ENCODE measurements around the gene RFPL4AL1.
"Not testable (repeated sequence)": the region's sequence is repeated elsewhere in the genome, so short reads cannot be mapped to it uniquely, and the experiment has no call there.

The RFPL4AL1 gene

DNA sequence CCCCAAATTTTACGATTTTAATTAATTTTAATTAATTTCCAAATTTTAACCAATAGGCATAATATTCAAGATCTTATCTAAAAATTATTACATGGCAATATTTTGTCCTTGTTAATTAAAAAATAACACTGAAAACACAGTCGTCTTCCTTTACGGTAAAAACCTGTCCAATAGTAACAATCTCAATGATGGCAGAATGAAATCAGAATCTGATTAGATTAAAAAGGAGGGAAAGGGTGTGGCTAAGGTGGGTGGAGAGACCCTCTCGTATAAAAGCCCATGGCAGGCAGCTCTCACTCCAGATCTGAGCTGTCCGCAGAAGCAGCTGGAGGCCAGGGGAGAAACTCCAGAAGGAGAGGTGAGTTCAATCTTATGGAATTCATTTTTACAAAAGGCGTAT is at the start of gene RFPL4AL1:
Gene RFPL4AL1, plus strand, starts transcription at position 301 of the 400 bp plus-strand sequence. CDS start 2,687 bp downstream, outside the sequence.
- peaks cover 8 to 10% of the 10 kb centered on the region in 2 donors for H3K9me3 Mint-ChIP-seq
- not testable (repeated sequence) for H3K36me3 Mint-ChIP-seq; H3K4me3 Mint-ChIP-seq; H3K27ac Mint-ChIP-seq; DNase-seq; H3K4me1 Mint-ChIP-seq; ATAC-seq (replicated peaks)
- H3K27me3 Mint-ChIP-seq, result peaks cover 24 to 28% of the 10 kb centered on the region in 2 donors

- Mint-ChIP-seq H3K36me3 (peaks cover 3 to 7% of the 10 kb centered on the region in 2 donors), H3K27me3 (peaks cover 45 to 58% of the 10 kb centered on the region in 2 donors), H3K9me3 (peaks cover 17 to 22% of the 10 kb centered on the region in 2 donors), H3K4me1 (no peaks in the 10 kb centered on the region), H3K4me3 (no peak overlapping the region), H3K27ac (no peak overlapping the region)
- ATAC-seq (replicated peaks), result no peak
- DNase-seq, result no peak
Measured at GRCh38 chr19:55720214-55720746, 48.6 kb upstream of the RFPL4AL1 start.

DNA sequence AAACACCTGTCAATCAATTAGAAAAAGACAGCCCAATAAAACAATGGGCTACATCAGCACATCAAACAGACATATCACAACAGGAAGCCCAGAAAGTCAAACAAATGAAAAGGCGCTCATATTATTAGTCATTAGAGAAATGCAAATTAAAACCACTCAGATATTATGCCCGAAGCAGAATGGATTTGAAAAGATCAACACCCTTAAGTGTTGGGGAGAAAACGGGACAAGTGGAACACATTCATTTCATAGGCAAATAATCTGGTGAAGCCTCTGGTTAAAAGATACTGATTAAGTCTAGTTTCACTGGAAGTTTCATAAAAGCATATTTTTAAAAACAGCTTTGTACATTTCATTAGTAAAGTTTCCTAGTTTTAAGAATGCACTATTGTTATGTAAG is 48.1 kb upstream of the RFPL4AL1 start:
- DNase-seq (no peak), ATAC-seq (replicated peaks) (no peak)
- Mint-ChIP-seq H3K4me1 (no peaks in the 10 kb centered on the region), H3K9me3 (peaks cover 17 to 22% of the 10 kb centered on the region in 2 donors), H3K4me3 (no peak overlapping the region), H3K36me3 (peaks cover 3 to 7% of the 10 kb centered on the region in 2 donors), H3K27me3 (peaks cover 48 to 64% of the 10 kb centered on the region in 2 donors), H3K27ac (no peak overlapping the region)

DNA sequence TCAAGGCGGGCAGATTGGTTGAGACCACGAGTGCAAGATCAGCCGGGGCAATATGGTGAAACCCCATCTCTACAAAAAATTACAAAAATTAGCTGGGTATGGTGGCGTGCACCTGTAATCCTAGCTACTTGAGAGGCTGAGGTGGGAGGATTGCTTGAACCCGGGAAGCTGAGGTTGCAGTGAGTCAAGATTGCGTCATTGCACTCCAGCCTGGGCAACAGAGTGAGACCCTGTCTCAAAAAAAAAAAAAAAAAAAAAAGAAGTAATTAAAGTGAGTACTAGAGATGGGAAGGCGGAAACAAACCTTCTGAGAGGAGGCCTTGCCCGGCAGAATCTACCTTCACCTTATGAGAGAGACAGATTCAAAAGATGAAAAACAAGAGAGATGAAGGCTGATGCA is 45.4 kb upstream of the RFPL4AL1 start:
- H3K9me3 Mint-ChIP-seq, result peaks cover 17 to 22% of the 10 kb centered on the region in 2 donors
- no peak for DNase-seq
- H3K27ac Mint-ChIP-seq, result no peak overlapping the region
- no peaks in the 10 kb centered on the region for H3K4me1 Mint-ChIP-seq
- H3K4me3 Mint-ChIP-seq, result no peak overlapping the region
- peaks cover 3 to 7% of the 10 kb centered on the region in 2 donors for H3K36me3 Mint-ChIP-seq
- no peak for ATAC-seq (replicated peaks)
- peaks cover 37 to 41% of the 10 kb centered on the region in 2 donors for H3K27me3 Mint-ChIP-seq

GRCh38 chr19:55730378-55730777 is 38.5 kb upstream of the RFPL4AL1 start:
- H3K27me3 Mint-ChIP-seq; H3K27ac Mint-ChIP-seq; ATAC-seq (replicated peaks); H3K4me1 Mint-ChIP-seq; DNase-seq; H3K9me3 Mint-ChIP-seq; H3K36me3 Mint-ChIP-seq; H3K4me3 Mint-ChIP-seq: not testable (repeated sequence)

- H3K9me3 Mint-ChIP-seq, result no peaks in the 10 kb centered on the region
- H3K4me3 Mint-ChIP-seq, result no peak within 1 kb of the TSS
- no peaks in the 10 kb centered on the region for H3K36me3 Mint-ChIP-seq
- ATAC-seq (replicated peaks) (no peak), DNase-seq (no peak)
- H3K27ac Mint-ChIP-seq, result no peak within 1 kb of the TSS
- H3K4me1 Mint-ChIP-seq, result no peaks in the 10 kb centered on the region
- peaks cover 4 to 12% of the 10 kb centered on the region in 2 donors for H3K27me3 Mint-ChIP-seq
Measured at GRCh38 chr19:55738302-55738701, 30.6 kb upstream of the RFPL4AL1 start, which contains the start of gene NLRP9. NLRP9 (minus strand) TSS chr19:55738402; CDS start chr19:55738374, 28 bp downstream.

GRCh38 chr19:55750715-55751114 is 18.2 kb upstream of the RFPL4AL1 start:
- no peak overlapping the region for H3K4me3 Mint-ChIP-seq
- H3K9me3 Mint-ChIP-seq, result no peaks in the 10 kb centered on the region
- H3K4me1 Mint-ChIP-seq, result no peaks in the 10 kb centered on the region
- no peak for ATAC-seq (replicated peaks)
- DNase-seq, result no peak
- H3K27ac Mint-ChIP-seq, result no peak overlapping the region
- no peaks in the 10 kb centered on the region for H3K36me3 Mint-ChIP-seq
- peaks cover 8 to 15% of the 10 kb centered on the region in 2 donors for H3K27me3 Mint-ChIP-seq

DNA sequence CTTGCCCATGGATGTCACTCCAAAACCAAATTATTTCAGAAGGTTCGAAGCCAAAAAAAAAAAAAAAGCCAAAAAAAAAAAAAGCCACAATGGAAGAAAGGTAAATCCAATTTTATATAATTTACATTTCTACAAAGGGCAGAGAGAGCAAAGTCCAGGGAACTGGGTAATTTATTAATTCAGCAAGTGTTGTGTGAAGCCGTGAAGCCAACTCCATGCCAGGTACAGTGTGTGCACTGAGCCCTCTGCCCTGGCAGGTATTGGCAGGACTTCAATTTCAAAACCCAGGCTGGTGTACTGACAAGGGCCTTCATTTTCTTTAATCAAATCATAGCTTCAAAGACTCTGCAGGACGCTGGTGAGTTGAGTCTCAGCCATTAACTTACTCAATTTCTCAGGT is 15.5 kb upstream of the RFPL4AL1 start:
- no peak for DNase-seq
- Mint-ChIP-seq H3K36me3 (no peaks in the 10 kb centered on the region), H3K4me3 (no peak overlapping the region), H3K4me1 (no peaks in the 10 kb centered on the region), H3K27ac (no peak overlapping the region), H3K9me3 (peaks cover 0 to 4% of the 10 kb centered on the region in 2 donors), H3K27me3 (peaks cover 17 to 26% of the 10 kb centered on the region in 2 donors)
- ATAC-seq (replicated peaks), result no peak

DNA sequence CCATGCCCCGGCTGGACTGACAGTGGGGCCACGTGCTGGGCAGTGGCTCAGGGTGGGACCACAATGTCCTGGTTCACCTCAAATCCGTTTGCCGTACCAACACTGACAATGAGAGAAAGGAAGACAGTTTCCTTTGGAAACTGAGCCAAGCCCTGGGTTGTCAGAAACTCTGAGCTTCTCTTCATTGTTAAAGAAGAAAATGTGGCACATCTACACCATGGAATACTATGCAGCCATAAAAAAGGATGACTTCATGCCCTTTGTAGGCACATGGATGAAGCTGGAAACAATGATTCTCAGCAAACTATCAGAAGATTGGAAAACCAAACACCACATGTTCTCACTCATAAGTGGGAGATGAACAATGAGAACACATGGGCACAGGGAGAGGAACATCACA is 12.1 kb upstream of the RFPL4AL1 start:
- not testable (repeated sequence) for H3K36me3 Mint-ChIP-seq; DNase-seq; H3K9me3 Mint-ChIP-seq; H3K4me3 Mint-ChIP-seq; ATAC-seq (replicated peaks); H3K27ac Mint-ChIP-seq; H3K4me1 Mint-ChIP-seq
- peaks cover 22 to 33% of the 10 kb centered on the region in 2 donors for H3K27me3 Mint-ChIP-seq

DNA sequence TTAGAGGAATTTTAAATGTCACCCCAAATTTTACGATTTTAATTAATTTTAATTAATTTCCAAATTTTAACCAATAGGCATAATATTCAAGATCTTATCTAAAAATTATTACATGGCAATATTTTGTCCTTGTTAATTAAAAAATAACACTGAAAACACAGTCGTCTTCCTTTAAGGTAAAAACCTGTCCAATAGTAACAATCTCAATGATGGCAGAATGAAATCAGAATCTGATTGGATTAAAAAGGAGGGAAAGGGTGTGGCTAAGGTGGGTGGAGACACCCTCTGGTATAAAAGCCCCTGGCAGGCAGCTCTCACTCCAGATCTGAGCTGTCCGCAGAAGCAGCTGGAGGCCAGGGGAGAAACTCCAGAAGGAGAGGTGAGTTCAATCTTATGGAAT is 10.1 kb upstream of the RFPL4AL1 start, which contains the start of gene RFPL4A:
Gene RFPL4A, plus strand, starts transcription at position 301 of the 400 bp plus-strand sequence. CDS start 2,704 bp downstream, outside the sequence.
- peaks cover 18 to 24% of the 10 kb centered on the region in 2 donors for H3K27me3 Mint-ChIP-seq
- H3K36me3 Mint-ChIP-seq; H3K4me1 Mint-ChIP-seq; ATAC-seq (replicated peaks); H3K4me3 Mint-ChIP-seq; H3K27ac Mint-ChIP-seq; H3K9me3 Mint-ChIP-seq; DNase-seq: not testable (repeated sequence)

DNA sequence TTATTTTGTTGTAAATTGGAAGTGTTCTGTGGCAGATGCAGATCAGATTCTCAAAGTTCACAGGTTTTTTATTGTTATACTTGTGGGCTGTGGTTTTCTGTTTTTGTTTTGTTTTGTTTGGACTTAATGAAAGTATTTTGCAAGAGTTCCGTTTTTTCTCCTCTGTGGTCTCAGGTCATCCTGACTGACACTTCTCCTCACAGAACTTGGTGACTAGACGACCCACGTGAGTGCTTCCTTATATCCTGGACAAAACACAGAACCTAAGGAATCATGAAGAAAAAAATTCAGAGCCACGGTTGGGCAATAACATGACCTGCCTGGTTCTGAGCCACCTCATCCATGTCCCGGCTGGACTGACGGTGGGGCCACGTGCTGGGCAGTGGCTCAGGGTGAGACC is 2.5 kb upstream of the RFPL4AL1 start:
- H3K27me3 Mint-ChIP-seq, result peaks cover 23 to 24% of the 10 kb centered on the region in 2 donors
- peaks cover 8 to 10% of the 10 kb centered on the region in 2 donors for H3K9me3 Mint-ChIP-seq
- DNase-seq (no peak), ATAC-seq (replicated peaks) (no peak)
- no peak overlapping the region for H3K4me3 Mint-ChIP-seq
- no peaks in the 10 kb centered on the region for H3K4me1 Mint-ChIP-seq
- no peak overlapping the region for H3K27ac Mint-ChIP-seq
- no peaks in the 10 kb centered on the region for H3K36me3 Mint-ChIP-seq

DNA sequence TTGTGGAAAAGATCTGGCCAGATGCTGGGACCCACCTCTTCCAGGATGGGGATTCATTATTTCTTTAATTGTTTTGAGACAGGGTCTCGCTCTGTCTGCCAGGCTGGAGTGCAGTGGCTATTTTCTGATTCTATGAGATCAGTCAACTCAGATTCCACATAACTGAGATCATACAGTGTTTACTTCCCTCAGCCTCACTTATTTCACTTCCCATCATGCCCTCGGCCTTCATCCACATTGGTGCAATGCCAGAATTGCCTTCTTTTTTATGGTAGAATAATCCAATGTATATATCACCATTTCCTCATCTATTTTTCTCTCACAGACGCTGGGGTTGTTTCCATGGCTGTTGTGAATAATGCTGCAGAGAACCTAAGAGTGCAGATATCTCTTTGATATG is 714 bp downstream of the RFPL4AL1 start:
- not testable (repeated sequence) for ATAC-seq (replicated peaks); DNase-seq; H3K27ac Mint-ChIP-seq; H3K4me3 Mint-ChIP-seq; H3K4me1 Mint-ChIP-seq; H3K36me3 Mint-ChIP-seq
- Mint-ChIP-seq H3K27me3 (peaks cover 24 to 29% of the 10 kb centered on the region in 2 donors), H3K9me3 (peaks cover 8 to 10% of the 10 kb centered on the region in 2 donors)

DNA sequence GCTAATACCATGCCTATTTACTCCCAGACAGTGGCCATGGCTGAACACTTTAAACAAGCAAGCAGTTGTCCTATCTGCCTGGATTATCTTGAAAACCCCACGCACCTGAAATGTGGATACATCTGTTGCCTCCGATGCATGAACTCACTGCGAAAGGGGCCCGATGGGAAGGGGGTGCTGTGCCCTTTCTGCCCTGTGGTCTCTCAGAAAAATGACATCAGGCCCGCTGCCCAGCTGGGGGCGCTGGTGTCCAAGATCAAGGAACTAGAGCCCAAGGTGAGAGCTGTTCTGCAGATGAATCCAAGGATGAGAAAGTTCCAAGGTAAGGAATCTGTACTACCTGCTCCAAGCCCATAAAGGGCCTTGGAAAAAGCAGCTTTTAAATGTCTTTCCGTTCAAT is 8.6 kb downstream of the RFPL4AL1 start:
- Mint-ChIP-seq H3K9me3 (no peaks in the 10 kb centered on the region), H3K4me1 (no peaks in the 10 kb centered on the region), H3K27ac (no peak overlapping the region), H3K27me3 (peaks cover 42 to 62% of the 10 kb centered on the region in 2 donors), H3K36me3 (no peaks in the 10 kb centered on the region), H3K4me3 (no peak overlapping the region)
- no peak for ATAC-seq (replicated peaks)
- DNase-seq, result no peak

DNA sequence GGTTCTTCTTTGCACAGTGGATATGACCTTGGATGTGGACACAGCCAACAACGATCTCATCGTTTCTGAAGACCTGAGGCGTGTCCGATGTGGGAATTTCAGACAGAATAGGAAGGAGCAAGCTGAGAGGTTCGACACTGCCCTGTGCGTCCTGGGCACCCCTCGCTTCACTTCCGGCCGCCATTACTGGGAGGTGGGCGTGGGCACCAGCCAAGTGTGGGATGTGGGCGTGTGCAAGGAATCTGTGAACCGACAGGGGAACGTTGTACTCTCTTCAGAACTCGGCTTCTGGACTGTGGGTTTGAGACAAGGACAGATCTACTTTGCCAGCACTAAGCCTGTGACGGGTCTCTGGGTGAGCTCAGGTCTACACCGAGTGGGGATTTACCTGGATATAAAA is 9.4 kb downstream of the RFPL4AL1 start:
- Mint-ChIP-seq H3K27me3 (peaks cover 42 to 70% of the 10 kb centered on the region in 2 donors), H3K9me3 (no peaks in the 10 kb centered on the region), H3K36me3 (no peaks in the 10 kb centered on the region), H3K4me3 (no peak overlapping the region), H3K4me1 (no peaks in the 10 kb centered on the region), H3K27ac (no peak overlapping the region)
- DNase-seq (no peak), ATAC-seq (replicated peaks) (no peak)

DNA sequence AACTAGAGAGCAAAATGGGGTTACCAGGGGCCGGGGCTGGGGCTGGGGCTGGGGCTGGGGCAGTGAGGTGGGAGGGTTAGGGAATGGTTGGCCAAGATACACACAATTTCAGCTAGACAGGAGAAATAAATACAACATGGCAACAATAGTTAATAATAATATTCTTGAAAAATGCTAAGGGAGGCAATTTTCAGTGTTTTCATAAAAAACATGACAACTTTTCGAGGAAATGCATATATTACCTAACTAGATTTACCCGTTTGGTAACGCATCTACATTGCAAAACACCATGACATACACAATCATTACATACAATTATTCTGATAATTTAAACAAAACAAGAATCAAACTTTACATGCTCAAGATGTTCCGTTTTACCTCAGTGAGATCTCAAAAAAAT is 12.2 kb downstream of the RFPL4AL1 start:
- DNase-seq (no peak), ATAC-seq (replicated peaks) (no peak)
- Mint-ChIP-seq H3K4me1 (no peaks in the 10 kb centered on the region), H3K27me3 (peaks cover 36 to 56% of the 10 kb centered on the region in 2 donors), H3K36me3 (no peaks in the 10 kb centered on the region), H3K9me3 (no peaks in the 10 kb centered on the region), H3K4me3 (no peak overlapping the region), H3K27ac (no peak overlapping the region)

Data from stimulated activated naive B cell treated with anti-CD40 and anti-IgM and Interleukin-4, amounts not matched to agents 10 μg/mL and 1 μg/mL and 100 μg/mL, for 72 hours (primary cell).